Measurements from ENCODE around the gene SIRPA. TPM values are rescaled to one million over a fixed set of nuclear protein-coding genes. Genes with fewer than 3 reads are reported as not detected.

Gene SIRPA
- total RNA-seq, 1 experiment from 2014 or later = 12.8 TPM

DNA sequence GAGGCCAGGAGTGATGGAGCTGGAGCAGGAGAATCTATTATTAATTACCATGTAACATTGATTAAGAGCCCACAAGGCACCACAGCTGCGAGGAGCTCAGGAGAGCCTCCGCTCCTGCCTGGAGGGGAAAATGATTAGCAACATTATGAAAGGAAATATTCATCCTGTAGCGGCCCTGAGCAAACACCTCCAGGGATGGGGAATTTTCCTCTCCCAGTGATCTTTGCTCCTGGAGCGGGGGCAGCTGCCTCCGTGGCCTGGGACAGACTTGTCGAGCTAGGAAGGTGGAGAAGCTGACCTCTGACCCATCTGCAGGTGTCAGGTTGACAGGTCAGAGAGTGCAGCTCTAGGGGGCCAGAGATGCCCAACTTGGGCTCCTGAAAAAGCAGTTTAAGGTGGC is 40.1 kb upstream of the SIRPA start:
- Histone ChIP-seq H3K27me3 (ENCODE audit: low read length) (peaks cover 34% of the 10 kb centered on the region; the same call in 1 of the 2 replicates), H3K27ac (ENCODE audit: low read length) (no peak overlapping the region), H3K9me2 (replicated peaks; ENCODE audit: low read length) (no peaks in the 10 kb centered on the region), H3F3A (ENCODE audit: low read length, unreplicated experiment) (no peaks in the 10 kb centered on the region), H3K4me1 (ENCODE audit: insufficient read depth, low read length) (no peaks in the 10 kb centered on the region), H3K9me3 (ENCODE audit: low read length) (no peaks in the 10 kb centered on the region), H3K79me2 (ENCODE audit: low read length) (no peaks in the 10 kb centered on the region), H3K9ac (ENCODE audit: low read length) (no peak overlapping the region), H3K36me3 (ENCODE audit: low read depth, low read length) (no peaks in the 10 kb centered on the region), H4K20me1 (ENCODE audit: low read length) (no peaks in the 10 kb centered on the region), H3K4me3 (ENCODE audit: low read length) (no peak overlapping the region), H3K4me2 (ENCODE audit: low read length) (no peak overlapping the region), H2AFZ (ENCODE audit: low read length) (no peak overlapping the region)
- POLR2A ChIA-PET (ENCODE audit: unreplicated experiment) = no interaction called here
- BruUV-seq (replicated peaks) = no TSS peak
- ATAC-seq = no peak
- no peak for DNase-seq
- intact Hi-C loops (cut with micrococcal nuclease) = no loop called here
- CTCF ChIA-PET = interaction anchor here (0.6 kb wide), 1 partner anchor 53 kb away, joined by 3 read pairs; no protein-coding TSS in a partner anchor
- no peak for TF ChIP-seq EZH2 (IDR thresholded peaks at IDR 0.05; ENCODE audit: low read length, unreplicated experiment)
- TF ChIP-seq EZH2phosphoT487 (IDR thresholded peaks at IDR 0.05; ENCODE audit: borderline replicate concordance, low read length) = no peak
- TF ChIP-seq, protein P1, sequence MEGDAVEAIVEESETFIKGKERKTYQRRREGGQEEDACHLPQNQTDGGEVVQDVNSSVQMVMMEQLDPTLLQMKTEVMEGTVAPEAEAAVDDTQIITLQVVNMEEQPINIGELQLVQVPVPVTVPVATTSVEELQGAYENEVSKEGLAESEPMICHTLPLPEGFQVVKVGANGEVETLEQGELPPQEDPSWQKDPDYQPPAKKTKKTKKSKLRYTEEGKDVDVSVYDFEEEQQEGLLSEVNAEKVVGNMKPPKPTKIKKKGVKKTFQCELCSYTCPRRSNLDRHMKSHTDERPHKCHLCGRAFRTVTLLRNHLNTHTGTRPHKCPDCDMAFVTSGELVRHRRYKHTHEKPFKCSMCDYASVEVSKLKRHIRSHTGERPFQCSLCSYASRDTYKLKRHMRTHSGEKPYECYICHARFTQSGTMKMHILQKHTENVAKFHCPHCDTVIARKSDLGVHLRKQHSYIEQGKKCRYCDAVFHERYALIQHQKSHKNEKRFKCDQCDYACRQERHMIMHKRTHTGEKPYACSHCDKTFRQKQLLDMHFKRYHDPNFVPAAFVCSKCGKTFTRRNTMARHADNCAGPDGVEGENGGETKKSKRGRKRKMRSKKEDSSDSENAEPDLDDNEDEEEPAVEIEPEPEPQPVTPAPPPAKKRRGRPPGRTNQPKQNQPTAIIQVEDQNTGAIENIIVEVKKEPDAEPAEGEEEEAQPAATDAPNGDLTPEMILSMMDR (conservative IDR thresholded peaks at IDR 0.05; ENCODE audit: low read depth, low read length) = no peak

DNA sequence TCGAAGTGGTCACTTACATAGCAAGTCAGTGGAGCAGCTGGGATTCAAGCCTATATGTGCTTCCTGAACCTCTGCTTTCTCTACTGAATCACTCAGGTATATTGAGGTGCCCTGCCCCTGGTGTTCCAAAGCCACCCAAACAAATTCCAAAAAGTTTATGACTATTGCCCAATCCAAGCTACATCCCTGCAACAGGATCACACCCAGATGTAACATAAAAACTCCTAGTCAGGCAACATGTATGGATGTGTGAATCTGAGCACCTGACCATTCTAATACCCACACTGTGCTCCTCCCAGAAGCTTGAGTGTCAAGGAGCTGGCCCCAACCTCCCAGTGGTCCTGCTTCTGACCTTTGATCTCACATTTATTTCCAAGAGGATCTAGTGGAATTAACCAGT is 39.5 kb upstream of the SIRPA start:
- BruUV-seq (replicated peaks) = no TSS peak
- DNase-seq = no peak
- ATAC-seq = no peak
- H3K36me3 ChIP-seq (ENCODE audit: low read depth, low read length) = no peaks in the 10 kb centered on the region
- TF ChIP-seq EZH2 (IDR thresholded peaks at IDR 0.05; ENCODE audit: low read length, unreplicated experiment) (no peak), EZH2phosphoT487 (IDR thresholded peaks at IDR 0.05; ENCODE audit: borderline replicate concordance, low read length) (no peak)
- TF ChIP-seq, protein P1 (conservative IDR thresholded peaks at IDR 0.05; ENCODE audit: low read depth, low read length) = no peak
- H3K4me2 ChIP-seq (ENCODE audit: low read length) = no peak overlapping the region
- H3K4me3 ChIP-seq (ENCODE audit: low read length) = no peak overlapping the region
- H3K9me3 ChIP-seq (ENCODE audit: low read length) = no peaks in the 10 kb centered on the region
- H3F3A ChIP-seq (ENCODE audit: low read length, unreplicated experiment) = no peaks in the 10 kb centered on the region
- H3K9me2 ChIP-seq (replicated peaks; ENCODE audit: low read length) = no peaks in the 10 kb centered on the region
- intact Hi-C loops (cut with micrococcal nuclease) = no loop called here
- no peak overlapping the region for H3K27ac ChIP-seq (ENCODE audit: low read length)
- no peak overlapping the region for H3K9ac ChIP-seq (ENCODE audit: low read length)
- POLR2A ChIA-PET (ENCODE audit: unreplicated experiment) = no interaction called here
- no peaks in the 10 kb centered on the region for H3K79me2 ChIP-seq (ENCODE audit: low read length)
- no peak overlapping the region for H2AFZ ChIP-seq (ENCODE audit: low read length)
- no peaks in the 10 kb centered on the region for H4K20me1 ChIP-seq (ENCODE audit: low read length)
- CTCF ChIA-PET = interaction anchor here (0.6 kb wide), 1 partner anchor 53 kb away, joined by 3 read pairs; no protein-coding TSS in a partner anchor
- peaks cover 34% of the 10 kb centered on the region; the same call in 1 of the 2 replicates for H3K27me3 ChIP-seq (ENCODE audit: low read length)
- H3K4me1 ChIP-seq (ENCODE audit: insufficient read depth, low read length) = no peaks in the 10 kb centered on the region

DNA sequence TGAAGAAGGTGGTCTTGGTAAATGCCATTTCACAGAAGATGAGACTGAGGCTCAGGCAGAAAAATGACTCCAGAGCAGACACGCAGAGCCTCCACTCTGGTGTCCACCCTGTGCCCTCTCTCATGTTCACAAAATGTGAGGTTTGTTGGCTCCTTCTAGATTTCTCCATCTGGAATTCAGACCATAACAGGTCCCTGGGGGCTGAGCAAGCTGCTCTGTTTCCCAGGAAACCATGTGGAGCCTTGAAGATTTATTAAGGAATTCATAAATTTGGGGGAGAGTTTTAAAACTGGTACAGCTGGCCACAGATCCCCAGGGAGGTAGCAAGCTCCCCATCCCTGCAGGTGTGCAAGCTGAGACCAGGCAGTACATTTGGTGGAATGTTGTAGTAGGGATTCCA is 38.8 kb upstream of the SIRPA start:
- Histone ChIP-seq H4K20me1 (ENCODE audit: low read length) (no peaks in the 10 kb centered on the region), H3K36me3 (ENCODE audit: low read depth, low read length) (no peaks in the 10 kb centered on the region), H3K79me2 (ENCODE audit: low read length) (no peaks in the 10 kb centered on the region), H3K4me2 (ENCODE audit: low read length) (no peak overlapping the region), H3K27me3 (ENCODE audit: low read length) (peaks cover 34% of the 10 kb centered on the region; the same call in 1 of the 2 replicates), H3K4me1 (ENCODE audit: insufficient read depth, low read length) (no peaks in the 10 kb centered on the region), H3K9ac (ENCODE audit: low read length) (no peak overlapping the region), H3K9me3 (ENCODE audit: low read length) (no peaks in the 10 kb centered on the region), H3K9me2 (replicated peaks; ENCODE audit: low read length) (no peaks in the 10 kb centered on the region), H3K4me3 (ENCODE audit: low read length) (no peak overlapping the region), H2AFZ (ENCODE audit: low read length) (no peak overlapping the region), H3K27ac (ENCODE audit: low read length) (no peak overlapping the region), H3F3A (ENCODE audit: low read length, unreplicated experiment) (no peaks in the 10 kb centered on the region)
- ATAC-seq (no peak), DNase-seq (no peak)
- BruUV-seq (replicated peaks) = no TSS peak
- no peak for TF ChIP-seq EZH2 (IDR thresholded peaks at IDR 0.05; ENCODE audit: low read length, unreplicated experiment)
- TF ChIP-seq, protein P1 (conservative IDR thresholded peaks at IDR 0.05; ENCODE audit: low read depth, low read length) = no peak
- no peak for TF ChIP-seq EZH2phosphoT487 (IDR thresholded peaks at IDR 0.05; ENCODE audit: borderline replicate concordance, low read length)
- ChIA-PET POLR2A (ENCODE audit: unreplicated experiment) (no interaction called here), CTCF (no interaction called here)
- intact Hi-C loops (cut with micrococcal nuclease) = no loop called here

All from PC-3 (cell line).